ENCODE results near the gene GAL3ST1.

The GAL3ST1 gene

DNA sequence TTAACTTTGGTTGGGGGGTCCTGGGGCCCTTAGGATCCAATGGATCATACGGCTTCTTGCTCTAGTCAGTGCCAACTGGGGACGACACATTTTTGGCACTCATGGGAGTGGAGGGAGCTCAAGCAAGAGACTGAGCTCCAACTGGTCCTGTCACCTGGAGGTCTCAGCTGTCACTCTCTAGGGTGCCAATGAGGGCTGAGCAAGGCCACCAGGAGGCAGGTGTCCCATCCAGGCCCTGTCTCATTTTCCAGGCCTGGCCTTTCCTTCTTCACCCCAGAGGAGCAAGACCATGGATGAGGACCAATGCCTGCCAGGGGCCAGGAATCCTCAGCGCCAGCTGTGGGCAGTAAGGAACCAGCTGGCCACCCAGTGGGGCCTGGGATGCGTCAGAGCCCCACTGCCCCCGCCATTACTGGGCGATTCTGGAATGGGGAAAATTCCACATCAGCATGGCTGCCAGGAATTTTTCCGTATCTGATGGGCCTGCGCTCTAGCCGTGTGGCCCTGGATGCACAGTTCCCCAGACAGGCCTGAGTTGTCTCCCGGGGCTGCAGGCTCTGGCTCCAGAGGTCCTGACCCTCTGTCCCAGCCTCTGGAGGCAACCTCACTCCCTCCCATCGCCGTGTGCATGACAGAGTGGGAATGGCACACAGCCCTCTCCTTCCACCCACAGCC lies 669 bp upstream of the GAL3ST1 start:
- no peak for TF ChIP-seq CTCF (IDR thresholded peaks at IDR 0.05; ENCODE audit: control insufficient read depth, insufficient read depth, low read depth, low read length, missing control alignments)

GRCh38 chr22:30573594-30574094 lies 821 bp downstream of the GAL3ST1 start:
- no peak for TF ChIP-seq CTCF (IDR thresholded peaks at IDR 0.05; ENCODE audit: control insufficient read depth, insufficient read depth, low read depth, low read length, missing control alignments)
- H3K4me3 ChIP-seq (ENCODE audit: control insufficient read depth, low read depth, low read length): no peak overlapping the region
- DNase-seq (ENCODE audit: low read depth): no peak

More for the DNA sequence above, 669 bp upstream of the GAL3ST1 start:
- no peak overlapping the region for H3K4me3 ChIP-seq (ENCODE audit: control insufficient read depth, low read depth, low read length)
- peak; percentile 57 for DNase-seq (ENCODE audit: low read depth)

- H3K4me3 ChIP-seq (ENCODE audit: control insufficient read depth, low read depth, low read length): no peak overlapping the region
- no peak for TF ChIP-seq CTCF (IDR thresholded peaks at IDR 0.05; ENCODE audit: control insufficient read depth, insufficient read depth, low read depth, low read length, missing control alignments)
- DNase-seq (ENCODE audit: low read depth): no peak
Observed at GRCh38 chr22:30572840-30573593, 1.4 kb downstream of the GAL3ST1 start.

DNA sequence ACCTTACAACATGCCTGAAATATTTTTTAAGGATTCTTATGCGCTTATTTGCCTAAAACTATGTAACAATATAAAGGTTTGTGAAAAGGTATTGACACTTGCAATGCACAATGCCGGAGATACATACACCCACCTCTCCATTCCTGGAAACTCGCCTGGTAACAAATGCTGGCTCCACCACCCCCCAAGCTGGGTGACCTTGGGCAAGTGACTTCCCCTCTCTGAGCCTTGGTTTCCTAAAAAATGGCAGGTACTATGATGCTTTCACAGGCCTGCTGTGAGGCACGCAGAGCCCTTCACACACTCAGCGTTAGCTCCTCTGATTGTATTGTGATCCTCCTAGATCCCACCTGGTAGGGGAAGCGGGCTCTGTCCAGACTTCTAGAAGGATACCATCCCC lies 2.3 kb downstream of the GAL3ST1 start:
- no peak for TF ChIP-seq CTCF (IDR thresholded peaks at IDR 0.05; ENCODE audit: control insufficient read depth, insufficient read depth, low read depth, low read length, missing control alignments)
- no peak for DNase-seq (ENCODE audit: low read depth)
- no peak overlapping the region for H3K4me3 ChIP-seq (ENCODE audit: control insufficient read depth, low read depth, low read length)

GRCh38 chr22:30569674-30570202 lies 4.7 kb downstream of the GAL3ST1 start:
- H3K4me3 ChIP-seq (ENCODE audit: control insufficient read depth, low read depth, low read length): no peak overlapping the region

More at GRCh38 chr22:30569674-30570202, 4.7 kb downstream of the GAL3ST1 start:
- TF ChIP-seq CTCF (IDR thresholded peaks at IDR 0.05; ENCODE audit: control insufficient read depth, insufficient read depth, low read depth, low read length, missing control alignments): no peak
- no peak for DNase-seq (ENCODE audit: low read depth)

Measured in AG09309 (cell line).